K562 (cell line): Measurements from ENCODE around the gene NECAB2. TPM values are rescaled to one million over a fixed set of nuclear protein-coding genes. Genes with fewer than 3 reads are reported as not detected.

Experiments
- CEBPG ChIP-seq, 3 experiments: fragments of 200-800 bp in 1 of 3; sonication (Bioruptor generic) in 1 of 3; sonication (generic) in 1 of 3; formaldehyde crosslinking in 1 of 3; IDR thresholded peaks in 2 of 3; conservative IDR thresholded peaks in 1 of 3; 2 replicates each; pipeline versions ENCODE4 v1.6.1 to v1.8.0; 2016 to 2022; ENCODE audit warnings: missing compliant biosample characterization in 2 of 3, missing genetic modification characterization in 2 of 3, mild to moderate bottlenecking in 1 of 3, missing genetic modification reagents in 1 of 3
- NR2F6 ChIP-seq: fragments of 450-650 bp; formaldehyde crosslinking; IDR thresholded peaks from 2 replicates; pipeline ENCODE4 v1.4.0; 2020; ENCODE audit warnings: mild to moderate bottlenecking
- PCBP2 ChIP-seq: fragments of 200-400 bp; formaldehyde crosslinking; IDR thresholded peaks from 2 replicates; pipeline ENCODE4 v1.6.1; 2018; ENCODE audit warnings: low read length, low read depth, mild to moderate bottlenecking, moderate library complexity; ENCODE audit not compliant: poor library complexity, severe bottlenecking
- RUNX1 ChIP-seq: sonication (generic); IDR thresholded peaks from 2 replicates; pipeline ENCODE4 v1.6.1; 2016; ENCODE audit warnings: antibody characterized with exemption, low read depth
- SRF ChIP-seq, 2 experiments: fragments of 250-450, 450-650 bp in 1 of 2; sonication (Bioruptor Pico) in 1 of 2; sonication (generic) in 1 of 2; formaldehyde crosslinking; IDR thresholded peaks; 2 replicates each; pipeline versions ENCODE4 v1.5.0 to v1.5.1; 2020 to 2022; ENCODE audit warnings: mild to moderate bottlenecking in 1 of 2, missing genetic modification reagents in 1 of 2
- STAT5B ChIP-seq: fragments of 250-450 bp; sonication (Bioruptor Pico); IDR thresholded peaks from 2 replicates; pipeline ENCODE4 v1.8.0; 2021; ENCODE audit warnings: mild to moderate bottlenecking, inconsistent platforms
- polyA plus RNA-seq, 8 experiments: library from polyadenylated mRNA; depleted of rRNA in 4 of 8; stranded (reverse) in 5 of 8; unstranded in 3 of 8; fragments of >200 nt; fragmentation: Nextera tagmentation in 2 of 8; fragmentation: Illumina TruSeq in 1 of 8; extraction: Ambion mirVana in 2 of 8; extraction: Trizol in 1 of 8; gene quantifications; 2 replicates each; pipeline versions ENCODE4 v1.2.1 to v1.2.3, GENCODE V29; 2011 to 2014; ENCODE audit warnings: inconsistent platforms in 1 of 8, missing spikeins in 1 of 8
- total RNA-seq, 7 experiments: library from RNA; depleted of rRNA in 6 of 7; stranded (reverse); fragments of >200 nt in 6 of 7; fragmentation: Illumina TruSeq in 2 of 7; extraction: Trizol in 2 of 7; gene quantifications; 2 replicates each; pipeline versions ENCODE4 v1.2.1 to v1.2.3, GENCODE V29; 2011 to 2021; ENCODE audit warnings: low replicate concordance in 1 of 7
- TF ChIP-seq, protein P1 (sequence below): fragments of 250-450 bp; sonication (Bioruptor Pico); IDR thresholded peaks from 2 replicates; pipeline ENCODE4 v1.5.0; 2021; ENCODE audit warnings: mild to moderate bottlenecking, moderate library complexity
- TF ChIP-seq, protein P2 (sequence below): fragments of 200-400 bp; formaldehyde crosslinking; IDR thresholded peaks from 2 replicates; pipeline ENCODE4 v1.6.1; 2017; ENCODE audit warnings: mild to moderate bottlenecking, low read depth, low read length, moderate library complexity
- TF ChIP-seq, protein P3 (sequence below): fragments of 150-350 bp; conservative IDR thresholded peaks from 2 replicates; pipeline ENCODE4 v1.6.1; 2014; ENCODE audit warnings: low read length
- TF ChIP-seq, protein P4 (sequence below): sonication (generic); formaldehyde crosslinking; IDR thresholded peaks from 2 replicates; pipeline ENCODE4 v1.8.1; 2023; ENCODE audit warnings: mild to moderate bottlenecking, missing genetic modification reagents
- TF ChIP-seq, protein P5 (sequence below): fragments of 450-650 bp; formaldehyde crosslinking; IDR thresholded peaks from 2 replicates; pipeline ENCODE4 v1.4.0; 2022; ENCODE audit warnings: mild to moderate bottlenecking, moderate library complexity
- TF ChIP-seq, protein P6 (sequence below): fragments of 450-650 bp; conservative IDR thresholded peaks from 2 replicates; pipeline ENCODE4 v1.6.1; 2016; ENCODE audit warnings: missing genetic modification characterization, low read depth, mild to moderate bottlenecking, missing compliant biosample characterization, moderate library complexity

NECAB2 gene
- total and polyA plus RNA-seq, 9 of the 15 experiments (the other 6 are each of a cell fraction or from before 2014, with no cell fraction given): 0.03 to 0.28 TPM; not detected in 7

DNA sequence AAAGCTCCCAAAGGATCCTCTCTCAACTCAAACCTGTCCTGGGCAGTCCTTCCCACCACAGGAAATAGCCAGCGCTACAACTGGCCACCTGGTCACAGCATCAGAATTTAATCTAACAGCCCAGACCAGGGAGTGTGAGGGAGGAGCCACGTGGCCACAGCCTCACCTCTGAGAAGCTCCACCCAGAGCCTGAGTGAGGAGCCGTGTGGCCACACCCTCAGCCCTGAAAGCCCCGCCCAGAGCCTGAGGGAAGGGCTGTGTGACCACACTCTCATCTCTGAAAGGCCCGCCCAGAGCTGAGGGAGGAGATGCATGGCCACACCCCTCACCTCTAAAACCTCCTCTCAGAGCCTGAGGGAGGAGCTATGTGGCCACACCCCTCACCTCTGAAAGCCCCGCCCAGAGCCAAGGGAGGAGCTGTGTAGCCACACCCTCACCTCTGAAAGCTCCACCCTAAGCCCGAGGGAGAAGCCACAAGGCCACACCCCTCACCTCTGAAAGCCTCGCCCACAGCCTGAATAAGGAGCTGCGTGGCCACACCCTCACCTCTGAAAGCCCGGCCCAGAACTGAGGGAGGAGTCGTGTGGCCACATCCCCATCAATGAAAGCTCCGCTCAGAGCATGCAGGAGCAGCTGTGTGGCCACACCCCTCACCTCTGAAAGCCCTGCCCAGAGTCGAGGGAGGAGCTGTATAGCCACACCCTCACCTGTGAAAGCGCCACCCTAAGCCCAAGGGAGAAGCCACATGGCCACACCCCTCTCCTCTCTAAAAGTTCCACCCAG is 45.9 kb downstream of the NECAB2 start (continued):
- TF ChIP-seq PCBP2 (no peak), STAT5B (no peak), RUNX1 (no peak), NR2F6 (no peak), CEBPG (CRISPR knock-in tag; IDR thresholded peaks at IDR 0.05) (no peak), CEBPG (tag; conservative IDR thresholded peaks at IDR 0.05 in 1 of 2, IDR thresholded peaks at IDR 0.05 in 1 of 2) (no peak), SRF (CRISPR knock-in tag; IDR thresholded peaks at IDR 0.05) (peak in 1 of 2 experiments; percentile 83; a peak in 2 of 4 replicates)
- TF ChIP-seq, protein P1, sequence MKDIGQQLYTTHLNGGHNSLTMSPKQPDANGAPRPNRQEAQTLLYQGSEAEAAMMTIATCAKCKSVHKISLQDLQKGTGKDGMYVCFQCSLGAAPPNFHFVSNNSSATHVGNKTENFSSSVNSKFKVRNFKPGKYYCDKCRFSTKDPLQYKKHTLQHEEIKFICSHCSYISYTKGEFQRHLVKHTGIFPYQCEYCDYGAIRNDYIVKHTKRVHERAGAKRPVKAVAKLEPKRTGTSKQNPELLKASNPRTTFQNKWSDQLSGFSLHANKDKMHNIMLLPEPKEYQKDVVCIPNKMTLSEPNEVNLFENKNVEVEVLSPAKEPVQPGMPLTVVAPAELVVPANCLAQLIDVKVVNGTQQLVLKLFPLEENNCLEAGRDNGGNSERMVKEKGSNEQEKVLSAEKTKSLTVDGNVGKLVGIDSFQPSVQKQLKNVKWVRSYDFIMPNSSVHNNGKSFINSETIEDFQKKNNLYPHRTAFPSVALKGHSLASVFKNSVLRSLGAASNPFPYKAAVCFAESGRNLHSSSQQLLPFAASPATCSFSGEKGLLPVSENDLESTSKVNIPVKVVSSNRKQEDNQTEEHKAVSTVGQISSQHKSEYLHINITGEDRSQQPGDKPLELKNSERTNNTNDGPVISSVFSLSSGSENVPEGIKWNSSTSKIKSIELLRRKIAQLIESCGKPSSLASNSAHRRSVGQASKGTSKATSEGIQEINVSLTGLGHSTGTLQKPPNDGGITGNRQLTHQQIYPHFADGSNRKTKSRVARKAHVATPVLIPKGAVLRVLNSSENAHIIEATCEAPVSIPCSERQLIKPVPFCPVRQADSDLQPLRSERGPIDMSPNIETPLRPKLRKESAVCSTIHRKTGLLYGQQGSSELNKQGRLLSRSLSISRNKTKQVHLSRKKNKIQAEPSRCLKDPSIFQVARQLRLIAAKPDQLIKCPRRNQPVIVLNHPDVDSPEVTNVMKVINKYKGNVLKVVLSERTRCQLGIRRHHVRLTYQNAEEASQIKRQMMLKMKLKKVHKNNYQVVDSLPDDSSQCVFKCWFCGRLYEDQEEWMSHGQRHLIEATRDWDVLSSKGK (CRISPR knock-in tag): no peak
- TF ChIP-seq, protein P2, sequence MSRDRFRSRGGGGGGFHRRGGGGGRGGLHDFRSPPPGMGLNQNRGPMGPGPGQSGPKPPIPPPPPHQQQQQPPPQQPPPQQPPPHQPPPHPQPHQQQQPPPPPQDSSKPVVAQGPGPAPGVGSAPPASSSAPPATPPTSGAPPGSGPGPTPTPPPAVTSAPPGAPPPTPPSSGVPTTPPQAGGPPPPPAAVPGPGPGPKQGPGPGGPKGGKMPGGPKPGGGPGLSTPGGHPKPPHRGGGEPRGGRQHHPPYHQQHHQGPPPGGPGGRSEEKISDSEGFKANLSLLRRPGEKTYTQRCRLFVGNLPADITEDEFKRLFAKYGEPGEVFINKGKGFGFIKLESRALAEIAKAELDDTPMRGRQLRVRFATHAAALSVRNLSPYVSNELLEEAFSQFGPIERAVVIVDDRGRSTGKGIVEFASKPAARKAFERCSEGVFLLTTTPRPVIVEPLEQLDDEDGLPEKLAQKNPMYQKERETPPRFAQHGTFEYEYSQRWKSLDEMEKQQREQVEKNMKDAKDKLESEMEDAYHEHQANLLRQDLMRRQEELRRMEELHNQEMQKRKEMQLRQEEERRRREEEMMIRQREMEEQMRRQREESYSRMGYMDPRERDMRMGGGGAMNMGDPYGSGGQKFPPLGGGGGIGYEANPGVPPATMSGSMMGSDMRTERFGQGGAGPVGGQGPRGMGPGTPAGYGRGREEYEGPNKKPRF: no peak
- TF ChIP-seq, protein P3, sequence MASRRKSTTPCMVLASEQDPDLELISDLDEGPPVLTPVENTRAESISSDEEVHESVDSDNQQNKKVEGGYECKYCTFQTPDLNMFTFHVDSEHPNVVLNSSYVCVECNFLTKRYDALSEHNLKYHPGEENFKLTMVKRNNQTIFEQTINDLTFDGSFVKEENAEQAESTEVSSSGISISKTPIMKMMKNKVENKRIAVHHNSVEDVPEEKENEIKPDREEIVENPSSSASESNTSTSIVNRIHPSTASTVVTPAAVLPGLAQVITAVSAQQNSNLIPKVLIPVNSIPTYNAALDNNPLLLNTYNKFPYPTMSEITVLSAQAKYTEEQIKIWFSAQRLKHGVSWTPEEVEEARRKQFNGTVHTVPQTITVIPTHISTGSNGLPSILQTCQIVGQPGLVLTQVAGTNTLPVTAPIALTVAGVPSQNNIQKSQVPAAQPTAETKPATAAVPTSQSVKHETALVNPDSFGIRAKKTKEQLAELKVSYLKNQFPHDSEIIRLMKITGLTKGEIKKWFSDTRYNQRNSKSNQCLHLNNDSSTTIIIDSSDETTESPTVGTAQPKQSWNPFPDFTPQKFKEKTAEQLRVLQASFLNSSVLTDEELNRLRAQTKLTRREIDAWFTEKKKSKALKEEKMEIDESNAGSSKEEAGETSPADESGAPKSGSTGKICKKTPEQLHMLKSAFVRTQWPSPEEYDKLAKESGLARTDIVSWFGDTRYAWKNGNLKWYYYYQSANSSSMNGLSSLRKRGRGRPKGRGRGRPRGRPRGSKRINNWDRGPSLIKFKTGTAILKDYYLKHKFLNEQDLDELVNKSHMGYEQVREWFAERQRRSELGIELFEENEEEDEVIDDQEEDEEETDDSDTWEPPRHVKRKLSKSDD: no peak
- TF ChIP-seq, protein P4, sequence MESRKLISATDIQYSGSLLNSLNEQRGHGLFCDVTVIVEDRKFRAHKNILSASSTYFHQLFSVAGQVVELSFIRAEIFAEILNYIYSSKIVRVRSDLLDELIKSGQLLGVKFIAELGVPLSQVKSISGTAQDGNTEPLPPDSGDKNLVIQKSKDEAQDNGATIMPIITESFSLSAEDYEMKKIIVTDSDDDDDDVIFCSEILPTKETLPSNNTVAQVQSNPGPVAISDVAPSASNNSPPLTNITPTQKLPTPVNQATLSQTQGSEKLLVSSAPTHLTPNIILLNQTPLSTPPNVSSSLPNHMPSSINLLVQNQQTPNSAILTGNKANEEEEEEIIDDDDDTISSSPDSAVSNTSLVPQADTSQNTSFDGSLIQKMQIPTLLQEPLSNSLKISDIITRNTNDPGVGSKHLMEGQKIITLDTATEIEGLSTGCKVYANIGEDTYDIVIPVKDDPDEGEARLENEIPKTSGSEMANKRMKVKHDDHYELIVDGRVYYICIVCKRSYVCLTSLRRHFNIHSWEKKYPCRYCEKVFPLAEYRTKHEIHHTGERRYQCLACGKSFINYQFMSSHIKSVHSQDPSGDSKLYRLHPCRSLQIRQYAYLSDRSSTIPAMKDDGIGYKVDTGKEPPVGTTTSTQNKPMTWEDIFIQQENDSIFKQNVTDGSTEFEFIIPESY (CRISPR knock-in tag): no peak
- TF ChIP-seq, protein P5, sequence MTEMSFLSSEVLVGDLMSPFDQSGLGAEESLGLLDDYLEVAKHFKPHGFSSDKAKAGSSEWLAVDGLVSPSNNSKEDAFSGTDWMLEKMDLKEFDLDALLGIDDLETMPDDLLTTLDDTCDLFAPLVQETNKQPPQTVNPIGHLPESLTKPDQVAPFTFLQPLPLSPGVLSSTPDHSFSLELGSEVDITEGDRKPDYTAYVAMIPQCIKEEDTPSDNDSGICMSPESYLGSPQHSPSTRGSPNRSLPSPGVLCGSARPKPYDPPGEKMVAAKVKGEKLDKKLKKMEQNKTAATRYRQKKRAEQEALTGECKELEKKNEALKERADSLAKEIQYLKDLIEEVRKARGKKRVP (CRISPR knock-in tag): no peak
- TF ChIP-seq, protein P6, sequence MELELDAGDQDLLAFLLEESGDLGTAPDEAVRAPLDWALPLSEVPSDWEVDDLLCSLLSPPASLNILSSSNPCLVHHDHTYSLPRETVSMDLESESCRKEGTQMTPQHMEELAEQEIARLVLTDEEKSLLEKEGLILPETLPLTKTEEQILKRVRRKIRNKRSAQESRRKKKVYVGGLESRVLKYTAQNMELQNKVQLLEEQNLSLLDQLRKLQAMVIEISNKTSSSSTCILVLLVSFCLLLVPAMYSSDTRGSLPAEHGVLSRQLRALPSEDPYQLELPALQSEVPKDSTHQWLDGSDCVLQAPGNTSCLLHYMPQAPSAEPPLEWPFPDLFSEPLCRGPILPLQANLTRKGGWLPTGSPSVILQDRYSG (tag): peak; percentile 80; the same call in 1 of the 2 replicates
